DMS79 treated with DMSO at 0.1 percent for 48 hours (cell line): ENCODE data around the gene UBE2D1.

ENCODE experiments used
- DNase-seq: peaks from one replicate; lab custom pipeline; 2025; lab: John Stamatoyannopoulos, UW

UBE2D1 gene

DNA sequence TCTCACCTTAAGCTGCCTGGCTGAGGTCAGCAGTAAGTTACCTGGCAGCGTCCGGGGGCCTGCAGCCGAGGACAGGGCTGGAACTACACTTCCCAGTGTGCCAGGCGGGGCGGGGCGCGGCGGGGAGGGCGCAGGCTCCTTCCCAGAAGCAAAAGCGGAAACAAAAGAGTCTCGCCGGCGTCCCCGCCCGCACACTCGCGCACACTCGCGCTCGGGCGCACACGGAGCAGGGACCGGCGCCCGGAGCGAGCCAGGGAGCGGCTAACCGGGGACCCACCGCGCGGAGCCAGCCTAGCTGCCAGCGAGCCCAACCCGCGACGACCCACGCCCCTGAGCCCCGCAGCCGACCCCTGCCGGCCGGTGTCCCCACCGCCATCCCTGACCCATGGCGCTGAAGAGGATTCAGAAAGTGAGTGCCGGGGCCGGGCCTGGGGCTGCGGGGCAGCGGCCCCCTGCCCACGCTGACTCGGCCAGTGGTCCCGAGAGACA, at the start of gene UBE2D1:
TSS of gene UBE2D1 (plus strand) at position 190 of the 489 bp plus-strand sequence. CDS start at position 386, 196 bp downstream.
- DNase-seq = peak; percentile 12

DNA sequence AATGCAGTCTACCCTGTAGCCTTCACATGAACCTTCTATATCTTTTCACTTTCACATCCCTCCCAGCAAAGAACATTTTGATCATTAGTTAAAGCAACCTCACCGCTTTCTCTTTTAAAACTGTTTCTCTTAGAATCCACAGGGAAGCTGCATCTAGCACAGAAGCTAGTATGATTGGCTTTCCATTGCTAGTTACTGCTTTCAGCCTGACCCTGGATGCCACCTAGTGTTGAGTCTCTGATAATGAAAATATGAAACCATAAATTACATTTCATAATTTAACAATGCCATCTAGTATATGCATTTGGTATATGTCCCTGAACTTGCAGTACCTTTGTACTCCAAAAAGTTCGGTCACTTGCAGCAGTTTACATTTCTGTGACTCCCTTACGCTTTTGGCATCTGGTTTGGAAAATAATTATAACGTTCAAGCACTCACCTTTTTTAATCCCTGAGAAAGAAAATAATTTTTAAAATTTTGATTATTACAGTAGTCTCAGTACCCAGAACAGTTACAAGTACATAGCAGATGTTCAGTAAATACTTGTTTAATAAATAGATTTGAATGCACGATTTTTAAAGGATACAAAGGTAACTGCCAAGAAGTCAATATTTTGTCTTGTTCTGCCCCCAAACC, 43.1 kb upstream of the UBE2D1 start:
- peak; percentile 12 for DNase-seq

DNA sequence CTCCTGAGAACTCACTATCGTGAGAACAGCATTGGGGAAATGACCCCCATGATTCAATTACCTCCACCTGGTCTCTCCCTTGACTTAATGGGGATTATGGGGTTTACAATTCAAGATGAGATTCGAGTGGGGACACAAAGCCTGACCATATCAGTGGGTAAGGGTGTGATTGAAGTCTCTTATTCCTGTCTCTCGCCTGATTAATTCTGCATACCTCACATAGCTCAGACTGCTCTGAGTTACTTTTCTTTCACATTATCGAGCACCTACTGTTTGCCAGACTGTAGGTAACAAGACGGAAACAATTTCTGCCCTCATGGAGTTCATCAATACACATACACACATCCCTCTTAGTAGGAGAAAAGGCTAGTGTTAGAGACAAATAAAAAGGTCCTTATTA, 40.8 kb upstream of the UBE2D1 start:
- no peak for DNase-seq

DNA sequence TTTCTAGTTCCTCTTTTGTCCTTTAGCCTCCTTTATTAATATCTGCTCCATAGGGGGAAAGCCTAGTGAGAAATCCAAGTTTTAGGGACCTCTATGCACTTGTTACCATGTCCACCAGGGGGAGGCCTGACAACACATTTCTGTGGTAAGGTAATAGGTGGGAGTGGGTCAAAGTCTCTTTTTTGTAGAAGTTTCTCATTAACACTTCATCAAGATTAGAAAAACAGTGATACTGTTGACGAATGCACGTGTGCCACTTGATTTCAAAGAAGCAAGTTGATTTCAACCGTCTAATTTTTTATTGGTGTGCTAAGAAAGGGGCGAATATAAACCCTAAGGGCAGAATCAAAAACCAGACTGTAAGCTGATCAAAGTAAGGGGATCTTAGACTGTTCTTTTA, 35.2 kb upstream of the UBE2D1 start:
- DNase-seq = peak; percentile 7

DNA sequence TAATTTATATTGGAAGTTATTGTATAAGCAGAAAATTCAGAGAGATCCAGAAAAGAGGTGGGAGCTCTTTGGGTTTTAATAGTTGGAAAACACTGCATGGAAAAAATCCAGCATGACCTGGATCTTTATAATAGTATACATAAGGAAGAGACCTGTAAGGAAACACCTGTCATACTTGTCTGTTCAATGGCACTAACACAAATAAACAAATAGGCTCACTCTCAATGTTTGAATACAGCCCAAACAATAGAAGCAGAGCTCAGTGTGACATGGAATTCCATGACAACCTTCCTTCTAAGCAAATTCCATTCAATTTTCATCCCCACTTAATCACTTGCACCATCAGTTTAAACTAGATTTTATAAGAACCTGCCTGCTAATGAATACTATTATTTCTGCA, 34.1 kb upstream of the UBE2D1 start:
- no peak for DNase-seq

DNA sequence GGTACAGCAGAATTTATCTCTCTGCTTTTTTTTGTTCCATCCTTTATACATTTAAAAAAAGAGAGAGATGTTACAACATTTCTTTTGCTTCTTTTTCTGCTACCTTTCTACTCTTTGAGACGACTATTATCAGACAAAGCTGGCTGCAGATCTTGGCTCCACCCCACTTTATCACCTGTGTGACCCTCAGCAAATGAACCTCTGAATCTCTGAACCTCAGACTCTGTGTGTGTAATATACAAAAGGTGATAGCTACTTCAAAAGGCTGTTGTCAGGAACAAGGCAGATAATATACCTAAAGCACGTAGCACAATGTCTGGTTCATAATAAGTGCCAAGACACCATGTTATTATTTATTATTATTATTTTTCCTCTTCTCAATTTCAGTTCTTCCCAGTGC, 32.6 kb upstream of the UBE2D1 start:
- DNase-seq = no peak

DNA sequence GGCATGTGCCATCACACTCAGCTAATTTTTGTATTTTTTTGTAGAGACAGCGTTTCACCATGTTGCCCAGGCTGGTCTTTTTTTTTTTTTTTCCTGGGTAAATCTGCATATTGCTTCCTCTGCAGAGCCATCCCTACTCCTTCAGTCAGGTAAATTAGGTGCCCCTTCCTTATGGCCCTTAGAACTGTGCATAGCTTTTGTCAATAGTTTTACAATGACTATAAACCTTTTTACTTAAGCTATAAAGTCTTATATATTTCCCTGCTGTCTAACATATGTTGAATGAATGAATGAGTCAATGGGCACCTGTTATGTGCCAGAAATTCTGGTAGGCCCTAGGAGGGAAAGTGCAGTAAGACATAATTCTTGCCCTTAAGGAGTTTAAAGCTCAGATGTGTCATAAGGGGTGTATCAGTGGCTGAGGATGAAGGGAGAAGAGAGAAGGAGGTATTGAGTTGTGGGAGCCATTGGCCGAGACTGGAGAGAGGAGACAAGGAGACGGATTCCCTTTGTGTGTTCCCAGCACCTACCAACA, 30.6 kb upstream of the UBE2D1 start:
- no peak for DNase-seq

DNA sequence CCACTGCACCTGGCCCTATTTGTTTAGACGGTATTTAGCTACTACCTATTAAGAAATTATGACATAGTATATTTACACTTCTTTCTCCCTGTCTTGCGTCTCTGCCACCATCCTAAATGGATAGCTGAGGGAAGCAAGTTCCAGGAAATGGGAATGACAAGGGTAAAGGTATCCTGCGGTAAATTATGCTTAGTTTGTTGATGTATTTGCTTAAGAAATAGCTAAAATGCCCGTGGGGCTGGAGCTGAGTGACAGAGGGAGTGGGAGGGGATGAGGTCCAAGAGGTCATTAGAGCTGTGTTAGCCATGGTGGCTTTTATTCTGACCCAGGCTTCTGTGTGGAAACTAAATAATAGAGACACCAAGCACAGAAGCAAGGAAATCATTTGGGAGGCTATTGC, 29.0 kb upstream of the UBE2D1 start:
- DNase-seq = no peak

DNA sequence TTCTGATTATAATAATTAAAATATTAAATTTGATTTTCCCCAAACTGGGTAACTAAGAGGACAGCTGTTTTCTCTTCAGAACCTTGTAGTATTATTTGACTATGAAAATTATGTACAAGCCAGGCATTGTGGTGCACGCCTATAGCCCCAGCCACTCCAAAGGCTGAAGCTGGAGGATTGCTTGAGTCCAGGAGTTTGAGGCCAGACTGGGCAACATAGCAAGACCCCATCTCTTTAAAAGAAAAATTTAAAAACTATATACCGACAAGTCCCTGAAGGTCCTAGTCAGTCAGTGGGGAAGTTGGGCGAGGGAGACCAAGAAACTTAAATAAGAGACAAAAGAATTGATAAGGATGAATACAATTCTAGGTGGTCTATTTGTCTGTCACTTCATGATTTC, 27.1 kb upstream of the UBE2D1 start:
- no peak for DNase-seq

DNA sequence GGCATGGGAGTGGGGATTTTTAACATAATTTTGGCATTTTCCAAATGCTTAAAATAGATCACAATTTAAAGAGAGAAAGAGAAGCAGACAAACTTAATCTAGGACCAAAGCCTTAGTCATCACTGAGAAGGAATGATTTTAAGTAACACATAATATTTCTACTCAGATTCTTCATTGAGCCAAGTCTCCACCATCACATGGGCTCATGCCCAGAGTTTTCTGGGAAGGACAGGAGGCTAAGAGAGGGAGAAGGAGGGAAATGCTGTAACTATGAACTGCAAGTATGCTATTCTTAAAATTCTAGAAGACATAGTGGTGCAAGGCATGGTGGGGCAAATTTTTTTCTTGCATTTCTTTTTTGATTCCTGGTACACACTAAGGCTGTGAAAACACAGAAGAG, 23.8 kb upstream of the UBE2D1 start:
- no peak for DNase-seq

DNA sequence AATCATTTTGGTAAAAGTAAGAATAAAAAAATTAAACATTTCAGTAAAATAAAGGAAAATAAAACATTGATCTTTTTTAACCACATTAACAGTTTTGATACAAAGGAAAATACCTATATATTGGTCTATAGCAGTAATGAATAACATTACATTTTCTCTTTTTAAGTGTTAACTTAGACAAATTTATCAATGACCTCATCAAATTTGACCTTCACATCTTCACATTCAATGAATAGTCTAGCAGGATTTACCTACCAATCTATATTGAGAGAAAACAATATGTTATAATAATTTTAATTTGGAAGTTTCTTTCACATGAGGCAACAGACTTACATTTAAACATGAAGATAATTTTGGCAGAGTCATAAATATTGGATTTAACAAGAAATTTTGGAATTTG, 17.9 kb upstream of the UBE2D1 start:
- DNase-seq = no peak

DNA sequence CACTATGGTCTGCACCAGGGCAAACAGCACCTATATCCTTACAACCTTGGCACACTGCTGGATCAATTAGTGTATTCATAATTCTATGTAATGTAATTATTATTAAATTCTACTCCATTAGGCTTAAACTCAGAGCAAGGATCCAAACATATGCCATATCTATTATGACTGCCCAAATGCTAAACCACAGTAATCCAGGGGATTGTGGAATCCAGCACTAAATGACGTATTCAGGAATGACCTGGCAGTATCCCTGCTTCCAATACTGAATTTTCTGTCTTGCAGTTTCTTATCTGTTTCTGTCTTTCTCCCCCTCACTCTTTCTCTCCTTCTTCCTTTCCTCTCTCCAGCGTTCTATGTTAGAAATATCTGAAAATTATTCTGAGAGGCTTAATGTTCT, 16.5 kb upstream of the UBE2D1 start:
- no peak for DNase-seq

DNA sequence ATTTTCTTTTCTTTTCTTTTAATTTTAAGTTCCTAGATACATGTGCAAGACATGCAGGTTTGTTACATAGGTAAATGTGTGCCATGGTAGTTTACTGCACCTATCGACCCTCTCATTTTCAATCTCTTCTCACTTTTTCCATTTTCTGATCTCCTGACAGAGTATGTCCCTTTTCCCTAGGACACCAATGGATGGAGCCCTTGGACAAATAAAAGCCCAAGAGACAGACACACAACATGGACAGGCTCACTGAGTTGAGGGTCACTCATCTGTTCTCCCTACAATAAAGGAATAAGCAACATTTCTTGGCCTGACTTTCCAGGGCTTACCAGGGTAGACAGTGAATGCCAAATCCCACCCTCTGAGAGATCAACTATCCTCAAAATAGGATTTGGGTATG, 15.2 kb upstream of the UBE2D1 start:
- DNase-seq = no peak

DNA sequence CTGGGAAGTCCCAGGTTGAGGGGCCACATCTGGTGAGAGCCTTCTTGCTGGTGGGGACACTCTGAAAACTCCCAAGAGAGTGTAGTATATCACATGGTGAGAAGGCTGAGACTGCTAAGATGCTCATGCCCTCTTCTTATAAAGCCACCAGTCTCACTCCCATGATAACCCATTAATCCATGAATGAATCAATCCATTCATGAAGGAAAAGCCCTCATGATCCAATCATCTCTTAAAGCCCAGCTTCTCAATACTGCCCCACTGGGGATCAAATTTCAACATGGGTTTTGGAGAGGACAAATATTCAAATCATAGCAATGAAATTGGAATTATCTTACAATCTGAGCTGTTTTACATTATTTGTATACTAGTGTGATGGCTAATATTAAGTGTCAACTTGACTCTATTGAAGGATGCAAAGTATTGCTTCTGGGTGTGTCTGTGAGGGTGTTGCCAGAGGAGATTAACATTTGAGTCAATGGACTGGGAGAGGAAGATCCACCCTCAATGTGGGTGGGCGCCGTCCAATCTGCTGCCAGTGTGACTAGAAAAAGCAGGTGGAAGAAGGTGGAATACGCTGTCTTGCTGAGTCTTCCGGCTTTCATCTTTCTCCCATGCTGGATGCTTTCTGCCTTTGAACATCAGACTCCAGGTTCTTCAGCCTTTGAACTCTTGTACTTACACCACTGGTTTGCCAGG, 14.3 kb upstream of the UBE2D1 start:
- DNase-seq = no peak

DNA sequence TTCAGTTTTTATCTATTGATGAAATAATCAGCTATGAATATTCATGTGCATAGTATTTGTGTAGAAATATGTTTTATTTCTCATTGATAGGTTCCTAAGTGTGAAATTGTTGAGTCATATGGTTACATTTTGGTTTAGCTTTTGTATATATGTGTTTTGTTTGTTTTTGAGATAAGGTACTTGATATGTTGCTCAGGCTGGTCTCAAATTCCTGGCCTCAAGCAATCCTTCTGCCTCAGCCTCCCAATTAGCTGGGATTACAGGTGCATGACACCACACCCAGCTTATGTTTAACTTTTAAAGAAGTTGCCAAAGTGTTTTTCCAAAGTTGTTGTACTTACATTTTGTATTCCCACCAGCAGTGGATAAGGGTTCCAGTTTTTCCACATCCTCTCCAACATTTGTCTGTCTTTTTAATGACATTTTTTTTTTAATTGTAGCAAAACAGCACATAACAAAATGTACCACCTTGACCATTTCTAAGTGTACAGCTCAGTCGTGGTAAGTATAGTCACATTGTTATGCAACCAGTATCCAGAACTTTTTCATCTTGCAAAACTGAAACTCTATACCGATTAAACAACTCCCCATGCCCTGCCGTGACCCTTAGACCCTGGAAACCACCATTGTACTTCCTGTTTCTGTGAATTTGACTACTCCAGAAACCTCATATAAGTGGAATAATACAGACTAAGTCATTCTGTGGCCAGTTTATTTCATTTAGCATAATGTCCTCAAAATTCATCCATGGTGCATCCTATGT, 12.6 kb upstream of the UBE2D1 start:
- no peak for DNase-seq

DNA sequence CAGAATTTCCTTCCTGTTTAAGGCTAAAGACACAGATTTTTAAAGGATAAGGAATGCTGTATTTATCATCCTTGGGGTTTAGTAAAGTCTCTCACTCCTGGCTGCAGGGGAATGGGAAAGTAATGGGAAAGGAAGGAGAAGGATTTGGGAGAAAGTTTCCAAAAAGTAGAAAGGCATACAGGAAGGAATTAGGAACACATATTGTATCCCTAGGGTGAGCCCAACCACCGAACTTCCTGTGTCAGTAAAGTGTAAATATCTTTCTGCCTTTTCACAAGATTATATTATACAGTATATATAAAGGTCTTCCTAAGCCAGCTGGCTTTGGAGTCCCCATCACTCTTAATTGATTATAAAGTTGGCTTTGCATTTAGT, 12.0 kb upstream of the UBE2D1 start:
- DNase-seq = no peak

DNA sequence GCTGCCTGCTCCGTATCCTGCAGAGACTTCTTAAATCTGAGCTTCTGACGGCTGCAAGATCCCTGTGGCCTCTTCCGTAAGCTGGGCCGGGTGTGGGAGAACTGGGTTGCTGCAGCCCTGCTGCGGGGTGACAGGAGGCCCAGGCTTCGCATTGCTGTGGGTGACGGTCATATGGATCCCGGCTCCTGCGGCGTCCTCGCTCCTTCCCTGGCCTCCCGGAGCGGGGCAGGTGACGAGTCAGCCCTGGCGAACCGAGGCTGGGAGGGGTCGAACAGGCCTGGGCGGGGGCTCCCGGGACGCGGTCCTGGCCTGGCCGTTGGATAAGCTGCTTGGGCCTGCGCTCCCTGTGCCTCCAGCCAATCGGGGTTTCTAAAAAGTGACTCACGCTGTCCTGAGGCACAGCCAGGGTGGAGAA, 7.8 kb upstream of the UBE2D1 start:
- no peak for DNase-seq

DNA sequence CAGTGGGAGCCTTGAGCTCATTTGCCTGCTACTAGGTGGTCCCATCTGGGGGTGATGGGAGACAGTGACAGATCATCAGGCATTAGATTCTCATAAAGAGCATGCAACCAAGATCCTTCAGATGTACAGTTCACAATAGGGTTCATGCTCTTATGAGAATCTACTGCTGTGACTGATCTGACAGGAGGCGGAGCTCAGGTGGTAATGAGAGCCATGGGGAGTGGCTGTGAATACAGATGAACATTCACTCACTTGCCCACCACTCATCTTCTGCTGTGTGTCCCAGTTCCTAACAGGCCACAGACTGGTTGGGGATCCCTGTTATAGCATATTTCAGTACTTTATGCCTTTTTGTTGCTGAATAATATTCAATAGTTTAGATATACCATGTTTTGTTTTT, 6.6 kb upstream of the UBE2D1 start:
- DNase-seq = no peak

DNA sequence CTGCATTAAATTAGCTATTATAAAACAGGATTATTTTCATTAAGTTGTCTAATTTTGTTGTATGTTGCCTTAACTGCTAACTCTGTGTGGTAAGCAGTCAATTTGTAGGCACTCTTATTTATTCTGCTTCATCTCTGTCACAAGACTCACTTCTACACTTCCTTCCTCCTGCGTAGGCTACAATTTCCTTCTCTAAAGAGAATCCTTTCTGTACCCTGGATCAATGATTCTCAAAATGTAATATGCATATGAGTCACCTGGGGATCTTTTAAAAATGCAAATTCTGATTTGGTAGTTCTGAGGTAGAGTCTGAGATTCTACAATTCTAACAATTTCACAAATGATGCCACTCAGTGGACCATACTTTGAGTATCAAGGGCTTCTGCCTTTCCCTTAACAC, 4.4 kb upstream of the UBE2D1 start:
- no peak for DNase-seq

DNA sequence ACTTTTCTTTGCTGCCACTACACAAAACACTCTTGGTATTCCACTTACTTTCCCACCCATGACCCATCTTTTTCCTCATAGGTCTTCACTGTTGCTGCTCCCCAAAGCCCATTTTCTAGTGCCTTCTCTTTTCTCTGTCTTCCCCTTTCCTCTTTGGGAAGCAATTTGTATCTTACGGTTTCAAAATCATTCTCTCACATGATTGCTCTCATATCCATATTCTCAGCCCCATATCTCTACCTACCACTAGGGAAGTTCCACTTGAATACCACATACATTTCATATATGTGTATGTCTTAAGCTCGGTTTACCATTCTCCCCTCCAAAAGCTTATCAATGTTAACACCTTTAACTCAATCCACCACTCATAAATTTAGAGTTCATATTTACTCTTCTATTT, 3.2 kb upstream of the UBE2D1 start:
- no peak for DNase-seq

DNA sequence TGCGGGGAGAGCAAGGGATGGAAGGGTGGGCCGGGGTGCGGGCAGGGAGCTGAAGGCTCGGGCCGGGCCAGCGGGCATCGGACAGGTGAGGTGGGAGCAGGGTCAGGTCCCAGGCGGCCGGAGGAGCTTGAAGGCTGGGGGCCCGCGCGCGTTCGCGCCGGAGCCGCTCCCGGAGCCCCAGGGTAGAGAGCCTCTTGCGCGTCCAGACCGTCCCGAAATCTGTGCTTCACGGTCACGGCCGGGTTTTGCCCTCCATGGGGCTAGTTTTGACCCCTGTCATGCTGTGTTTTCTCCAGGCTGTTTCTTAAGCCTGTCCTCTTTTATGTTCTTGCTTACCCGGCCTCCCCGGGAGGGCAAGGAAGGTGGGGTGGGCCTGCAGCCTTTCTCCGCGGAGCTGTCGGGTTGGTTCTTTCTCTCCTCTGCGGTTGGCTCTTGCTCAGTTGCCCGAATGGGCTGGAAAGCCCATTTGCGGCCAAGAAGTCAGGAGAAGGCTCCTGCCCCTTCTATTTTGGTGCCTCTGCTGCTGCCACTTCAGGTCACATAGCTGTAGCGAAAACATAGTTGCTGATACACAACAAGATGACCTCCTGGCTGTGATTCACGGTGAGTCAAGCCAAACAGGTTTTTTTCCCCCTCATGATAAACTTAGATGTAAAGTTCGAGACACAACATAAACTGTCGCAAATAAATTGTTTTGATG, 650 bp downstream of the UBE2D1 start:
- no peak for DNase-seq

DNA sequence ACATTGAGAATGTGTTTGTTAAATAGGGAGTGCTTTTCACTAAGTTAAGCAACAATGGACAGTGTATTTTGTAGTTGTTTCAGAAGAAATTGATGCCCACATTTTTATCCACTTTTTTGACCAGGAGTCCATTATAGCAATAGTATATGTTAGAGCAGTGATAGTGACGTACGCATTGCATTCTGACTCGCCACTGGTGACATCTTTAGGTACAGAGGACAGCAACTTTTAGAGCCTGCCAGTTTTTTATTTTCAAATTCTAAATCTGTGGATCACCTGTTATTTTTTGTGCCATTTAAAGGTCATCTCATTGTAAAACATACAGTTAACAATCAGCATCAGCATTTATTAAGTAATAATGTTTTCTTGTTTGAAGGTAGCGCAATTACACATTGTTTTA, 1.4 kb downstream of the UBE2D1 start:
- no peak for DNase-seq
